GM19397 (cell line): ENCODE measurements around the gene RXRG.

Experiments
- ATAC-seq: cut with Tn5 transposase; IDR thresholded peaks from one replicate; pipeline ENCODE4 v1.9.1; 2021; ENCODE audit warnings: mild to moderate bottlenecking, moderate library complexity; ENCODE audit not compliant: unreplicated experiment

RXRG gene

GRCh38 chr1:165371588-165372225 is 73.2 kb downstream of the RXRG start:
- no peak for ATAC-seq

- ATAC-seq, result no peak
Observed at GRCh38 chr1:165369255-165369848, 75.6 kb downstream of the RXRG start.

GRCh38 chr1:165367375-165367993 is 77.4 kb downstream of the RXRG start:
- ATAC-seq, result peak; percentile 64

- ATAC-seq, result no peak
Observed at GRCh38 chr1:165365341-165365740, 79.6 kb downstream of the RXRG start.

GRCh38 chr1:165364568-165365133 is 80.3 kb downstream of the RXRG start:
- no peak for ATAC-seq

- no peak for ATAC-seq
Observed at GRCh38 chr1:165356876-165357275, 88.0 kb downstream of the RXRG start.

GRCh38 chr1:165355977-165356811 is 88.7 kb downstream of the RXRG start, which contains the start of gene LMX1A:
TSS of gene LMX1A (minus strand) at chr1:165356715. CDS start at chr1:165355559, 1,156 bp downstream.
- no peak for ATAC-seq

- no peak for ATAC-seq
Observed at GRCh38 chr1:165355139-165355976, 89.6 kb downstream of the RXRG start.

- no peak for ATAC-seq
Observed at GRCh38 chr1:165354739-165355138, 90.2 kb downstream of the RXRG start.

GRCh38 chr1:165353731-165354671 is 90.9 kb downstream of the RXRG start:
- ATAC-seq, result no peak

- ATAC-seq, result no peak
Observed at GRCh38 chr1:165352442-165353293, 92.3 kb downstream of the RXRG start.

GRCh38 chr1:165351863-165352441 is 93.0 kb downstream of the RXRG start:
- no peak for ATAC-seq
